GM19025 (cell line): Measurements from ENCODE around the gene TMC7.
A peak's percentile ranks its signal among the peaks of the same experiment; 100 is the strongest.

Experiments
- ATAC-seq: cut with Tn5 transposase; IDR thresholded peaks from one replicate; pipeline ENCODE4 v1.9.1; 2021; ENCODE audit warnings: mild to moderate bottlenecking, low read depth, moderate library complexity; ENCODE audit not compliant: unreplicated experiment

The TMC7 gene

DNA sequence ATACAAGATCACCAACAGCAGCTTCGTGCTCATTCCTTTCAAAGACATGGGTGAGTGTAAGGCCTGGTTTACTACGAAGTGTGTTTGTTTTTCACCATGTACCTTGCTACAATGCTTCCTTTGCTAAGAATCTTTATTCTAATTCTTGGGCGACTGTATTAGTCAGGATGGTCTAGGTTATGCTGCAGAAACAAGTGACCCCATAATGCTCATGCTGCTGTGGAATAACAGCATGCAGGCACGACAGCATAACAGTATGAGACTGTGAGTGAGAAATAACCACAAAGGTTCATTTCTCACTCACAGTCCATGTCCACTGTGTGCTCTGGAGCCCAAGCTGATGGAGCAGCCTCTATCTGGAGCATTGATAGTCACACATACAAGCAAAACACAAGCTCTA lies 38.0 kb downstream of the TMC7 start:
- ATAC-seq: no peak

DNA sequence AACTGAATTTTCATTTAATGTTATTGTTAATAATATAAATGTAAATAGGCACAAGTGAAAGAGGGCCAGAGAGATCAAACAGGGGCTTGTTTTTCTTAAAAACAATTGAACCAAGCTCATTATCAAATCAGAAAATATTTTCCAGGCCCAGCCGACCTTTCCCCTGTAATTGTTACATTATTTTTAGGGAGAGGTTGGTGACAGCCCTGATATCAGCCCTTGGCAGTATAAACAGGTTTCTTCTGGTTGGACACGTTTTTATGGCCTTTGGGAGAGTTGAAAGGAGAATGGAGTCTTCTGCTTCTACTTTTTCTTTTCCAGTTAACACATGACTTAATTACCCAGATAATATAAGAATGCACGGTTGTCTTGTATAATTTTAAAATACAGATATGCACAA lies 43.7 kb downstream of the TMC7 start:
- no peak for ATAC-seq

DNA sequence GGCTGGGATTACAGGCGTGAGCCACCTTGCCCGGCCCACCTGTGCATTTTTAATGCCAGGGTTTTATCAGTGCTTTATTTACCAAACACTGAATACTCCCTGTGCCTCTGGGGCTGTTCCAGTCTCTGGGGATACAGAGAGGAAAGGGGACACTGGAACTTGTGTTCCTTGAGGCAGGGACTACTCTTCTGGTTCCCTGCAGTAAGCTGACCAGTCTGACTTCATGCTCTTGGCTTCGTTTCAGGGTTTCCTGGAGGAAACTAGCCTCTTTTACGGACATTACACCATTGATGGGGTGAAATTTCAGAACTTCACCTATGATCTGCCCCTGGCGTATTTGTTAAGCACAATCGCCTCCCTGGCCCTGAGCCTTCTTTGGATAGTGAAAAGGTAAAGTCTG lies 46.2 kb downstream of the TMC7 start:
- no peak for ATAC-seq

DNA sequence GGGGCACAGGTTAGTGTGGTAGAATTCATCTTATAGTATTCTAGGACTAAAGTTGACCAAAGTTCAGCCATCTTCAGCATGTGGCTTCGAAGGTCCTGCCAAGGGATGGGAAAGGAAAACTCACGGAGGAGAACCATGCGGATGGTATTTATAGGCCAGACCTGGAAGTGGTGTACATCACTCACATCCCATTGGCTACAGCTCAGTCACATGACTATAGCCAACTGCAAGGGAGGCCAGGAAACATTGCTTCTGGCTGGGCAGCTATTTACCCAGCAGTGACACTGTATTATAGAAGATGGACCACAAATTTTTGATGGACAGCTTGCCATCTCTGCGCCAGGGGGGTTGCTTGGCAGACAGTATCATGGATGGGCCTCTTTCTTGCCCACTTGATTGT lies 48.0 kb downstream of the TMC7 start:
- no peak for ATAC-seq

DNA sequence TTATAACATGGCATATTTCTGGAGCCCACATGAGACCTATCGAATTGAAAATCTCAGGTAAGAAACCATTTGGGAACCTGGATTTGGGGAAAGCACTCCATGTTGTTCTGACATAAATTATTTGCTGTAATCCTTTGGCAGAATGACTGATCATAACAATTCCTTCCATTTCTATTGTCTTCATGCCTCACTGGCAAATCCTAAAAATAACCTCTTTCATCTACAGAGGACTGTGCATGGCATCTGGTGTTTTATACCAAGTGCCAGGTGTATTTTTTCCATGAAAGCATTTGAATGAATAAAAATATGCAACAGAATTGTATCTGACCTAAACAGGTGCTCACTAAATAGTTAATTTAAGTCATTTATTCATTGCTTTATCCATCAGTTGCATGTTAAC lies 50.0 kb downstream of the TMC7 start:
- ATAC-seq: no peak

DNA sequence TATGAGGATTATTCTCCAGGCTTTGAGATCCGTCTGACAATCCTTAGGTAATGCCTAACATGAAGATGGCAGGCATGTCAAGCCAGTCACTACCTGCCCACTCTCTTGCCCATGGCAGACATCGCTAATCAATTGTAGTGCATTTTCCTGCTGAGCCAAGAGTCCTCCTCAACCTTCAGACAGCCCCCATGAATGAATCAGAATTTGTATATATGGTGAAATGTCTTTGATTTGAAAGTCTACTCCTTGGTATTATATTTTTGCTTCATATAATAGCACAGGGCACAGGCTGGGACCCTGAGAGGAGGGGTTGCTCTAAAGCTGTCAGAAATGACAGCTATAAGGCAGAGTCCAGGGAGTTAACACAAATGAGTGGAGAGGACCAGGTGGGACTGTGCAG lies 56.7 kb downstream of the TMC7 start:
- no peak for ATAC-seq

DNA sequence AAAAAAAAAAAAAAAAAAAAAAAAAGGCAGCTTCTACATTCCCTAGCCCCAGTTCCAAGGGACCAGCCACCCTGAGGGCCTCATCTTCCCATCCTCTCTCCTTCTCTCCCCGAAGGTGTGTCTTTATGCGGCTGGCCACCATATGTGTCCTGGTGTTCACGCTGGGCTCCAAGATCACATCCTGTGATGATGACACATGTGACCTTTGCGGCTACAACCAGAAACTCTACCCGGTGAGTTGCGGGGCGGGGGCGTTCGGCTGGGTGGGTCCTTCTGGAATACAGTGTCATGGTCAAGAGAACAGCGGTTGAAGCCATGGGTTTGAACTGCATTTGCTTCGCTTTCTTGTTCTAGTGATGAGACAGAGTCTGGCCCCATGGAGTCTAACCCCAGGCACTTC lies 61.0 kb downstream of the TMC7 start:
- ATAC-seq: no peak

DNA sequence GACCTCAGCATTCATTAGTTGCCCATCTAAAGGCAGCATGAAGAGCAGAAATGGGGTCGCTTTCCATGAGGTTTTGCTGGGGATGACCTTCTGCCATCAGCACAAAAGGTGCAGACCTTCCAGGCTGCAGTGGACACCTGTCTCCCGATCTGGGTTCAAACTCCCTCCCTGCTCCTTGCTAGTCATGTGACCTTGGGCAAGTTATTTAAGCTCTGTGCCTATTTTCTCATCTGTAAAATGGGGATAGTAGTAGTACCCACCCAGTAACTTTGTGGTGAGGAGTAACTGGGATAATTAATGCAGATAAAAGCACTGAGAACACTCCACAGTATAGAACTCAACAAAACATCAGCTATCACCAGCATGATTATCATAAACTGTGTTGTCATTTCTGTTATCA lies 62.3 kb downstream of the TMC7 start:
- no peak for ATAC-seq

DNA sequence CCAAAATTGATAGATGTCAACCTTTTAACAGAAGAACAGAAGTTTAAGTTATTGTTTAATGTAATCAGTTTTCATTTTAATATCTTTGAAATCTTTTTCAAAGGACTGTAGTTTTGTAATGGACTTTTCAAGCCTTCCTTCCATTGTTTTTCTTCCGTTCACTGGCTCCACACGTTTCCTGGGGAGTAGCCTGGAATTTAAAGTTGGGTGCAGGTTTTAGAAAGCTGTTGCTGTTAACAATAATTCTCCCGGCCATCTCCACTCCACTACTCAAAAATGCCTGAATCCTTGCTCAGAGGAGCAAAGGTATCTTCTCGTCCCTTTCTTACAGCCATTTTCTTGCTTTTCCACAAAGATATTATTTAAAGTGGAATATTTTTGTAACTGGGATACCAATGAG lies 79.0 kb downstream of the TMC7 start:
- ATAC-seq: no peak

DNA sequence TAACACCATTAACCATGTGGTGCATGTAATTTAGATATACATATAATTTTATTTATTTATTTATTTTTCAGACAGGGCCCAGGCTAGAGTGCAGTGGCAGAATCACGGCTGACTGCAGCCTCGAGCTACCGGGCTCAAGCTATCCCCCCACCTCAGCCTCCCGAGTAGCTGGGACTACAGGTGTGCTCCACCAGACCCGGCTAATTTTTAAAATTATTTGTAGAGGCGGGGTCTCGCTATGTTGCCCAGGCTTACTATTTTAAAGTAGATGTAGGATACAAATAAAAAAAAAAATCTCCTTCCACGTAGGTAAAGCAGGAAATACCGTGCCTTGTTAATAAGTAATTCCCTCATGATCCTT lies 83.2 kb downstream of the TMC7 start:
- no peak for ATAC-seq

DNA sequence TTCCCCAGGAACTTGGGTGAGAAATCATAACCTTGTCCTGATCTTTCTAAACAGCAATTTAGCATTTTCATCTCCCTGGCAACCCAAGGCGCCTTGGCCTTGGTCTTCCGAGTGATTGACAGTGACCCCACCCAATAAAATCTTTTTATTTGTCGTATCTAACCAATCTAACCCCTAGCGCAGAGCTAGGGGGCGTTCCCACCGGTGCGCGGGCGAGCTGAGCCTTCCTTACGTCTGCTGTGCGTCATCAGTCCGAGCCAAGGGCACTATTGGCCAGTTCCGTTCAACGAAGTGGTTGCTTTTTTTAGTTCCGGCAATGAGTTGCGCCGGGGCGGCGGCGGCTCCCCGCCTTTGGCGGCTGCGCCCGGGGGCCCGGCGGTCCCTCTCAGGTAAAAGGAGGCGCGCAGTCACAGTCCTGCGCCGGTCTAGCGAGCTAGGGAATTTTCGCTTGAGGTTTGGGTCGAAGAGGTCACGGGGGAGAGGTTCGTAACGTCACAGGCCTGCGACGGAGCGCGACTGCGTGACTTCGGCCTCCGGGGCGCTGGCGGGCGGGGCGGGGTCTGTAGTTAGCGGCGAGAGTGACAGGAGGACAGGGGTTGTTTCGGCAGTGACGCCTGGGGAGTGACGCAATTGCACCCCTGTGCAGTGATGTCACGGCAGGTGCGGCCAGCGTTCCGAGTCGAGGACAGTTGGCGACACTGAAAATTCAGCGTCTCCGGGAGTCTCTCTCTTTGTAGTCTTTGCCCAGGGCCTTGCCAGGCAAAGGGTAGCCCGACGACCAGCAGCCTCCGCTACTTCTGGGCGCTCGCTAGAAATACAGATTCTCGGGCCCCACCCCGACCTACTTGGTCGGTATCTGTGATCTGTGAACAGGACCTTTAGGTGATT lies 83.9 kb downstream of the TMC7 start, which contains the start of gene COQ7:
Gene COQ7, plus strand, starts transcription at position 266 of the 888 bp plus-strand sequence. Its CDS starts 51 bp downstream, at position 317.
- peak; percentile 86 for ATAC-seq

DNA sequence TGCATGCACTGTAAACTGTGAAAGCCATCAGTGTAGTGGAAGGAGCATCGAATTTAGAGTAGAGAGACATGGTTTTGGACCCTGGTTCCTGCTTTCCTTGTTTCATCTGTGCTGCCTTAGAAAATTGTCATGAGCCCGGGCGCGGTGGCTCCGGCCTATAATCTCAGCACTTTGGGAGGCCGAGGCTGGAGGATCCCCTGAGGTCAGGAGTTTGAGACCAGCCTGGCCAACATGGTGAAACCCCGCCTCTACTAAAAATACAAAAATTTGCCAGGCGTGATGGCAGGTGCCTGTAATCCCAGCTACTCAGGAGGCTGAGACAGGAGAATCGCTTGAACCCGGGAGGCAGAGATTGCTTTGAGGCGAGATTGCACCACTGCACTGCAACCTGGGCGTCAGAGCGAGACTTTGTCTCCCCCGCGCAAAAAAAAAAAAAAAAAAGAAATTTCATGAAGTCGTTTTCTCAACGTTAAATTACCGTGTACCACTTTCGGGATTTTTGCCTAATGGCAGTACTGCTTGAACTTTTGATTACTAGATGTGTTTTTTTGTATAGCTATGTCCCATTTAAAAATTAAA lies 84.6 kb downstream of the TMC7 start:
- no peak for ATAC-seq

DNA sequence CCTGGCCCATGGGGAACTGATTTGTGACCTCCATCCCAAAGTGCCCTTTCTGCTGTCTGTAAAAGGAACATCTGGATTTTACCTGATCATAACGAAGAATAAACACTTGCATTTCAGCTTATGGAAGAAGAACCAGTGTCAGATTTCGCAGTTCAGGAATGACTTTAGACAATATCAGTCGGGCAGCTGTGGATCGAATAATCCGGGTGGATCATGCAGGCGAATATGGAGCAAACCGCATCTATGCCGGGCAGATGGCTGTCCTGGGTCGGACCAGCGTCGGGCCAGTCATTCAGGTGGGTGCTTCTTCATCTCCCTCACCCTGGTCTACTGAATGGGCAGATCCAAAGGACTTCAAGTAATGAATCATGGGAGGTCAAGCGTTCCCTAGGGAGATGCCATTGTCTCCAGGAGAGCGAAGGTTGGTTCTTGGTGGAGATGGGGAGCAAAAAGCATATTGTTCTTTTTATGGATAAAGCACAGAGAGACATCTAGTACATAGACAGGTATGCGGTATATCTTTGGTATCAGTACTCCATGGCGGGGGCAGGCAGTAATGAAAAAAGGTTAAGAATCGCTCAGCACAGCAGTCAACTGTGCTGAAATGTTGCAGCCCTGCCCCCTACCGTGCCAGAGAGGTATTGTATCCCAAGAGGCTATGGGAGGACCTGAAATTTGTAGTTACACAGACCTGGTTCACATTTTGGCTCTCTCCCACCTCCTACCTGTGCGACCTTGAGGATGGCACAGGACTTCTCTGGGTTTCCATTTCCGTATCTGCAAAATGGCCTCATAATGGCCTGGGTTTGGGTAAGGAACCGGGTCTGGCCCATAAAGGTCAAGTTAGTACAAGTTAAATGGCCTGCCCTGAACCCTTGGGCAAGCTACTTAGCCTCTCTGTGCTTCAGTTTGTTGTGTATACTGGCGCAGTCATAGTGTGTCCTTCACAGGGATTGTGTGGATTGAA lies 88.4 kb downstream of the TMC7 start:
- ATAC-seq: no peak

DNA sequence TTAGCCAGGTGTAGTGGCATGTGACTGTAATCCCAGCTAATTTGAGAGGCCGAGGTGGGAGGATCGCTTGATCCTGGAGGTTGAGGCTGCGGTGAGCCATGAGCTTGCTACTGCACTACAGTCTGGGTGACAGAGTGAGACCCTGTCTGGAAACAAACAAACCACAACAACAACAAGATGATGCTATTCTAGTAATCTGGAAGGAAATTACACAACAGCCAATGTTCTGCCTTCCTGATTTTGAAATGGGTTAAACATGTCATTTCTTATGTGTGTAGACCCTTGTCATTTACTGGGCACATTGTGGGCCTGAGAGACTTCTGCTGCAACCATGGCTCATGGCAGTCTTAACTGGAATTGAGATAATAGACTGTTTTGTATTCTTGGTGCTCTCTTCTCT lies 89.6 kb downstream of the TMC7 start:
- no peak for ATAC-seq

DNA sequence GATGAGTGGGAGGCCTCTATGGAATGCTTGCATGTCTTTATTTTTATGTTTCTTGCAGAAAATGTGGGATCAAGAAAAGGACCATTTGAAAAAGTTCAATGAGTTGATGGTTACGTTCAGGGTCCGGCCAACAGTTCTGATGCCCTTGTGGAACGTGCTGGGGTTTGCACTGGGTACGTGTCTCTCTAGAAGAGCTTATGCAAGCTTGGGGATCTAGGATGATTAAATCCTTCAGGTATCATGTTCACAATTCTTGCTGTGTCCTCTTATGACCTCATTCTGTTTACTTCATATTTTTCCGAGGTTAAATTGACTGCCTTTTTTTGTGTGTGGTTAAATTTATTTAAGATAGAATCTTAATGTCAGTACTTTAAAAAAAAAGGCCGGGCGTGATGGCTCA lies 90.1 kb downstream of the TMC7 start:
- no peak for ATAC-seq

DNA sequence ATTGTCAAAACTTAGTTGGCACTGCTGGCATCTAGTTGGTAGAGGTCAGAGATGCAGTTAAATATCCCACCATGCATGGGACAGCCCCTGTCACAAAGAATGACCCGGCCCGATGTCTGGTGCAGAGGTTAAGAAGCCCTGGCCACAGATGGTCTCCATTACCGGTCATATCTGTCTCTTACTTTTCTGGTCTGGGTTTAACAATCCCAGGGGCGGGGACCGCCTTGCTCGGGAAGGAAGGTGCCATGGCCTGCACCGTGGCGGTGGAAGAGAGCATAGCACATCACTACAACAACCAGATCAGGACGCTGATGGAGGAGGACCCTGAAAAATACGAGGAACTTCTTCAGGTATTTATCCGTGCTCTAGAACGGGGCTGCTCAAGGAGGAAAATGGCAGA lies 91.8 kb downstream of the TMC7 start:
- ATAC-seq: no peak

DNA sequence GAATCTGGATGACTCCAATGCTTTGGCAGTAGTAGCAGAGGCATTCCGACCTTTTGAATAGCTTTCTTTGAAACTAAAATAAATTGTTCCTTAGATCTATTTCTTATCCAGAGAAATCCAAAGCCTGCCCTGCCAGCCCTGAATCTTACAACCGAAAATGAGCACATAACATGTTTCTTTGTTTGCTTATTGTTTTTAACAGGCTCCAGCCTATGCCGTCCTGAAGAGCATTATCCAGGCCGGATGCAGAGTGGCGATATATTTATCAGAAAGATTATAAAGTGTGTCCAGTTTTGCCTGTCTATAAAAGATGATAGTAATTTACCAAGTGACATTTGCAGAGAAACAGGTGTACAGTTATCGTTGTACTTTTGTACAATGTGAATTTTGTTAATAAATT lies 94.1 kb downstream of the TMC7 start:
- no peak for ATAC-seq

DNA sequence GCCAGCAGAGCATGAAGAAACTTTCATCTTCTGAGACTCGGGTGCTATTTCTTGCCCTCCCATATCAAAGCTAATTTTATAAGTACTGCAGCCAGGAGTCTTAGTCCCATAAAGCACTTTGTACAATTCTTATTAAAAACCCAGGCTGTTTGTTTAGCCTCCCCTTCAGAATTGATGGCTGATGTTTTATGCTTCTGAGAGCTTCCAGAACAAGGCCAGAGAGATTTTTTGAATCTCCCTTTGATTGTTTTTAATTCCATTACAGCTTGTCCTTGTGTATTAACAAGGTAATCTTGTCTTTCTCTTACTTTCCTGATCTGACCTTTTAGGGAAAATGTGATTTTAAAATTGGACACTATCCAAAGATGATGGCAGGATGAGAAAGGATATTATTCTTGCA lies 99.9 kb downstream of the TMC7 start:
- ATAC-seq: no peak

DNA sequence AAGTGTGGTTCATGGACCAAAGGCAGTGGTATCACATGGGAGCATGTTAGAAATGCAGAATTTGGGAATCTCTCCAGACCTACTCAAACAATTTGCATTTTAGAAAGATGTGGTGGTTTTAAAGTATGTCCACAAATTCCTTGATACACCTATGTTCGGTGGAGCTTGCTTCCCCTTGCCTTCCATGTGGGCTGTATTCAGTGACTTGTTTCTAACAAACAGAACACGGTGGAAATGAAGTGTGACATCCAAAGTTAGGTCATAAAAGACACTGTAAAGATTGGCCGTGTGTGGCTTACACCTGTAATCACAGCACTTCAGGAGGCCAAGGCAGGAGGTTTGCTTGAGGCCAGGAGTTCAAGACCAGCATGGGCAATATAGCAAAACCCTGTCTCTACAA lies 100.4 kb downstream of the TMC7 start:
- ATAC-seq: no peak

DNA sequence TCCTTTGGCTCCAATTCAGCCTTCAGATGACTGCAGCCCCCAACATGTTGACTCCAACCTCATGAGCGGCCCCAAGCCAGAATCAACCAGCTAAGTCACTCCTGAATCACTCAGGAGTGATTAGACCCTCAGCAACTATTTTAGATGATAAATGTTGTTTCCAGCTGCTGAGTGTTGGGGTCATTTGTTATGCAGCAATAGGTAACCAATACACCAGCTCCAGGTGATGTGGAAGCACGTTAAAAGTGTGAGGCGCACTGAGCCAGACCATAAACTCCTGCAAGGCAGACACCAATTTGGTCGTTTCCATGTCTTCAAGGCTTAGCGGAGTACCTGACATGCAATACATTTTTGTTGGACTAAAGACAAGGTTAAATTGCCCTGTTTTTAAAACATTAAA lies 101.1 kb downstream of the TMC7 start:
- no peak for ATAC-seq

DNA sequence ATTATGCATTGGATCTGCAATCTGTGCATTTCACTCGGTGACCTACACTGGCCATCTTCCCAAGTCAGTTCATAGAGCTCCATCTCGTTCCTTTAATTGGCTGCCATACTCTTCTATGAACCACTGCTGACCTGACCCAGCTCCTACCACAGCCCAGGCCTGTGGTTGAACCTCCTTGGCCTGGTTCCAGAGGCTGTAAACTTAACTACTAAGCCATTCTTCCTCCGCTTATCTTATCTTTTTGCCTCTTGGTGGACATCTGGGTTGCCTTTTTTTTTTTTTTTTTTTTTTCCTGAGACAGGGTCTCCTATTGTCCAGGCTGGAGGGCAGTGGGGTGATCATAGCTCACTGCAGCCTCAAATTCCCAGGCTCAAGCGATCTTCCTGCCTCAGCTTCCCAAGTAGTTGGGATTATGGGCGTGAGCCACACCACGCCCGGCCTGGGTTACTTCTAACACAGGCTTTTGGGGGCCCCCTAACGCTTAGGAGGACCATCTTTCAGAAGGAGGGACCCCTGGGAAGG lies 102.0 kb downstream of the TMC7 start:
- no peak for ATAC-seq
